K562 (cell line): ENCODE measurements around the gene ASPHD1. TPM values are rescaled to one million over a fixed set of nuclear protein-coding genes. Genes with fewer than 3 reads are reported as not detected.

ENCODE experiments used
- ATF1 ChIP-seq, 2 experiments: fragments of 450-650 bp in 1 of 2; IDR thresholded peaks; 2 replicates each; pipeline ENCODE4 v1.6.1; 2016; ENCODE audit warnings: missing compliant biosample characterization in 1 of 2, missing genetic modification characterization in 1 of 2
- CREB3L1 ChIP-seq: fragments of 450-650 bp; IDR thresholded peaks from 2 replicates; pipeline ENCODE4 v1.6.1; 2014; ENCODE audit warnings: low read depth, mild to moderate bottlenecking, moderate library complexity, borderline replicate concordance
- FOXJ2 ChIP-seq: fragments of 200-800 bp; sonication (Bioruptor generic); IDR thresholded peaks from 2 replicates; pipeline ENCODE4 v1.6.1; 2016; ENCODE audit warnings: missing genetic modification characterization, missing compliant biosample characterization
- HDAC2 ChIP-seq: fragments of 450-650 bp; IDR thresholded peaks from 2 replicates; pipeline ENCODE4 v1.6.1; 2016; ENCODE audit warnings: mild to moderate bottlenecking
- HES1 ChIP-seq: fragments of 450-650 bp; IDR thresholded peaks from 2 replicates; pipeline ENCODE4 v1.6.1; 2016; ENCODE audit warnings: low read depth, mild to moderate bottlenecking, moderate library complexity
- HMGN3 ChIP-seq: IDR thresholded peaks from 2 replicates; pipeline ENCODE4 v1.6.1; 2011; ENCODE audit warnings: borderline replicate concordance, low read depth, mild to moderate bottlenecking, mixed read lengths, low read length; ENCODE audit not compliant: insufficient read length; ENCODE audit errors: extremely low read depth
- HNRNPUL1 ChIP-seq: fragments of 200-400 bp; formaldehyde crosslinking; IDR thresholded peaks from 2 replicates; pipeline ENCODE4 v1.6.1; 2017; ENCODE audit warnings: low read length
- MAZ ChIP-seq, 2 experiments: fragments of 450-650 bp in 1 of 2; sonication (generic) in 1 of 2; formaldehyde crosslinking; IDR thresholded peaks in 1 of 2; conservative IDR thresholded peaks in 1 of 2; 2 replicates each; pipeline versions ENCODE4 v1.4.0 to v1.5.0; 2020; ENCODE audit warnings: mild to moderate bottlenecking in 1 of 2, missing genetic modification reagents in 1 of 2
- MITF ChIP-seq: IDR thresholded peaks from 2 replicates; pipeline ENCODE4 v1.6.1; 2014; ENCODE audit warnings: antibody characterized with exemption
- NR3C1 ChIP-seq: sonication (generic); formaldehyde crosslinking; IDR thresholded peaks from 2 replicates; pipeline ENCODE4 v1.8.1; 2022; ENCODE audit warnings: missing genetic modification reagents
- POLR2G ChIP-seq: fragments of 200-400 bp; formaldehyde crosslinking; IDR thresholded peaks from 2 replicates; pipeline ENCODE4 v1.6.1; 2017; ENCODE audit warnings: low read depth, mild to moderate bottlenecking, antibody characterized with exemption, low read length, moderate library complexity
- RFX7 ChIP-seq: fragments of 250-450 bp; sonication (Bioruptor Pico); IDR thresholded peaks from 2 replicates; pipeline ENCODE4 v1.5.1; 2021; ENCODE audit warnings: mild to moderate bottlenecking
- SIX5 ChIP-seq, 2 experiments: IDR thresholded peaks; 2 replicates each; pipeline ENCODE4 v1.6.1; 2011; ENCODE audit warnings: low read length in 2 of 2, borderline replicate concordance in 1 of 2, low read depth in 1 of 2, mild to moderate bottlenecking in 1 of 2, moderate library complexity in 1 of 2; ENCODE audit not compliant: insufficient read depth in 1 of 2
- TBL1XR1 ChIP-seq, 2 experiments: IDR thresholded peaks; 2 replicates each; pipeline ENCODE4 v1.6.1; 2012; ENCODE audit warnings: improper control_type of control experiment in 2 of 2, low read length in 2 of 2, mild to moderate bottlenecking in 1 of 2
- TCF3 ChIP-seq: sonication (generic); formaldehyde crosslinking; IDR thresholded peaks from 2 replicates; pipeline ENCODE4 v1.4.0; 2020; ENCODE audit warnings: mild to moderate bottlenecking, missing genetic modification reagents
- TGIF2 ChIP-seq: sonication (generic); formaldehyde crosslinking; IDR thresholded peaks from 2 replicates; pipeline ENCODE4 v1.8.1; 2022; ENCODE audit warnings: mild to moderate bottlenecking, missing genetic modification reagents, moderate library complexity
- U2AF1 ChIP-seq: fragments of 200-400 bp; formaldehyde crosslinking; optimal IDR thresholded peaks from 2 replicates; pipeline ENCODE3; 2017; ENCODE audit warnings: mild to moderate bottlenecking, low read depth, low read length, moderate library complexity
- U2AF2 ChIP-seq: fragments of 200-400 bp; formaldehyde crosslinking; optimal IDR thresholded peaks from 2 replicates; pipeline ENCODE3; 2017; ENCODE audit warnings: low read depth, mild to moderate bottlenecking, low read length
- VEZF1 ChIP-seq: fragments of 200-800 bp; sonication (Bioruptor generic); IDR thresholded peaks from 2 replicates; pipeline ENCODE4 v1.6.1; 2017; ENCODE audit warnings: missing genetic modification characterization, missing compliant biosample characterization
- ZKSCAN8 ChIP-seq: fragments of 200-800 bp; sonication (Bioruptor generic); IDR thresholded peaks from 2 replicates; pipeline ENCODE4 v1.6.1; 2016; ENCODE audit warnings: missing genetic modification characterization, missing compliant biosample characterization
- ZNF263 ChIP-seq: sonication (generic); formaldehyde crosslinking; IDR thresholded peaks from 2 replicates; pipeline ENCODE4 v1.8.0; 2022; ENCODE audit warnings: mild to moderate bottlenecking, missing genetic modification reagents, borderline replicate concordance
- ZNF347 ChIP-seq: fragments of 450-650 bp; formaldehyde crosslinking; IDR thresholded peaks from 2 replicates; pipeline ENCODE4 v1.4.0; 2020; ENCODE audit warnings: low read depth, mild to moderate bottlenecking, moderate library complexity
- ZNF584 ChIP-seq: fragments of 200-800 bp; sonication (Bioruptor generic); IDR thresholded peaks from 2 replicates; pipeline ENCODE4 v1.6.1; 2016; ENCODE audit warnings: low read depth, mild to moderate bottlenecking, missing genetic modification characterization, missing compliant biosample characterization
- polyA plus RNA-seq, 8 experiments: library from polyadenylated mRNA; depleted of rRNA in 4 of 8; stranded (reverse) in 5 of 8; unstranded in 3 of 8; fragments of >200 nt; fragmentation: Nextera tagmentation in 2 of 8; fragmentation: Illumina TruSeq in 1 of 8; extraction: Ambion mirVana in 2 of 8; extraction: Trizol in 1 of 8; gene quantifications; 2 replicates each; pipeline versions ENCODE4 v1.2.1 to v1.2.3, GENCODE V29; 2011 to 2014; ENCODE audit warnings: inconsistent platforms in 1 of 8, missing spikeins in 1 of 8
- total RNA-seq, 7 experiments: library from RNA; depleted of rRNA in 6 of 7; stranded (reverse); fragments of >200 nt in 6 of 7; fragmentation: Illumina TruSeq in 2 of 7; extraction: Trizol in 2 of 7; gene quantifications; 2 replicates each; pipeline versions ENCODE4 v1.2.1 to v1.2.3, GENCODE V29; 2011 to 2021; ENCODE audit warnings: low replicate concordance in 1 of 7

The ASPHD1 gene
- total and polyA plus RNA-seq, 9 of the 15 experiments (the other 6 are each of a cell fraction or from before 2014, with no cell fraction given): 0.03 to 0.70 (median 0.24) TPM; not detected in 5

GRCh38 chr16:29862884-29863668 lies 37.2 kb upstream of the ASPHD1 start, which contains the start of gene CDIPT (continued):
- peak; percentile 65 for TF ChIP-seq HMGN3
- peak; percentile 86 to 92 for TF ChIP-seq MAZ (CRISPR knock-in tag; conservative IDR thresholded peaks at IDR 0.05 in 1 of 2, IDR thresholded peaks at IDR 0.05 in 1 of 2)
- TF ChIP-seq ZKSCAN8 (CRISPR knock-in tag): no peak
- no peak for TF ChIP-seq NR3C1
- TF ChIP-seq ZNF263: no peak
- no peak for TF ChIP-seq MITF
- no peak for TF ChIP-seq RFX7 (CRISPR knock-in tag)
- TF ChIP-seq U2AF1: peak; percentile 48
- peak; percentile 78 for TF ChIP-seq POLR2G
- no peak for TF ChIP-seq ZNF347 (CRISPR knock-in tag)
- no peak for TF ChIP-seq TGIF2
- no peak for TF ChIP-seq HNRNPUL1
- no peak for TF ChIP-seq ATF1 (CRISPR knock-in tag; IDR thresholded peaks at IDR 0.05)
- TF ChIP-seq ATF1 (tag; IDR thresholded peaks at IDR 0.05): peak; percentile 96; the same call in 1 of the 2 replicates
- peak; percentile 26; the same call in 1 of the 2 replicates for TF ChIP-seq TCF3 (CRISPR knock-in tag)
- TF ChIP-seq ZNF584: no peak
- peak; percentile 91 for TF ChIP-seq HDAC2
- peak; percentile 87 for TF ChIP-seq VEZF1 (CRISPR knock-in tag)
- TF ChIP-seq U2AF2: no peak
- peak; percentile 86 for TF ChIP-seq CREB3L1
- TF ChIP-seq FOXJ2 (tag): no peak
- TF ChIP-seq SIX5 (IDR thresholded peaks at IDR 0.05; ENCODE audit: borderline replicate concordance in 1 of 2, insufficient read depth in 1 of 2, low read depth in 1 of 2, low read length in 2 of 2): peak; percentile 36 to 50; a peak in 3 of 4 replicates
- 0 out of 2 replicates have a peak, but pooled peaks have one; percentile 39 for TF ChIP-seq HES1
- no peak; a peak in 1 of 4 replicates for TF ChIP-seq TBL1XR1 (IDR thresholded peaks at IDR 0.05; ENCODE audit: low read length in 2 of 2)
